Occipital lobe (tissue), 2 donors: ENCODE results near the gene HDAC4. TPM values are rescaled to one million over a fixed set of nuclear protein-coding genes. Genes with fewer than 3 reads are reported as not detected.

Source experiments
- DNase-seq: peaks from one replicate; lab custom pipeline; 2025; lab: John Stamatoyannopoulos, UW
- total RNA-seq: library from RNA; depleted of rRNA; stranded (reverse); fragments of >200 nt; gene quantifications from one replicate; pipeline ENCODE4 v1.2.3, GENCODE V29; 2014

HDAC4 gene
- total RNA-seq, 1 donor from 2014 or later = 30.9 TPM

DNA sequence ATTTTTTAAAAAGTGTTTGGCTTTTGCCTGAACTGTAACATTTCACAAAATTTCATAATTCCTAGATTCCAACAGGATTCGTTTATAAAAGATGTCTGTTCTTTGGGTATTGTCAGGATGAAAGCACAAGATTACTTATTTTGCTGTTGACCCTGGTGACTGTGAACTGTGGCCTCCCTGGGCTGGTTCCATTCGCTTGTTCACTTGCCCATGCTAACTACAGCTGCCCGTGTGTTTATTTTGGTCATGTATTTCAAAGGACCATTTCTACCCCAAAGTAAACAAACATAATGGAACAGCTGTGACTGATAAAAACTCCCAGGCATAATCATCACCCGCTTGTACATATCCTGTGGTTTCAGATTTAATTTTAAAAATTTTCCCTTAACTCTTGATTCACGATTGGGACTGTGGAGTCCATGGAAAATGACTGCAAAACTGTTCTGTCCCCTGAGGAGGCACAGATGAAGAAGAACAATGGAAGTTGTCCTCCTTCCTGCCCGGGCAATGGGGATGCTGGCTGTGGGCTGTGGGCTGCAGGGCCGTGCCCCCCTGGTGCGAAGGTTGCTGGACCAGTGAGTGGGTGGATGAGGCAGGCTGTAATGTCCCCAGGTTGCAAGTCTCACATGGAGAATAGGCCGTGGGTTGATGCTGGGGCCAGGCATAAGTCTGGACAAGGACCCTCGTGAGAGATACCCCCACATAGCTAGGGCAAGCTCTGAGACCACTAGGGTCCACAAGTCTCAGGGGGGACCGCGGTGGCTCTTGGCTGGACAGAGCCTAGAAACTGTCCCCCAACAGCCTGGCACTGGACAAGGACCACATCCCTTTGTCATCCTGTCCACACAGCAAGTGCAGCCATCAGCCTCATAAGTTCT is 28.9 kb upstream of the HDAC4 start:
- no peak for DNase-seq

DNA sequence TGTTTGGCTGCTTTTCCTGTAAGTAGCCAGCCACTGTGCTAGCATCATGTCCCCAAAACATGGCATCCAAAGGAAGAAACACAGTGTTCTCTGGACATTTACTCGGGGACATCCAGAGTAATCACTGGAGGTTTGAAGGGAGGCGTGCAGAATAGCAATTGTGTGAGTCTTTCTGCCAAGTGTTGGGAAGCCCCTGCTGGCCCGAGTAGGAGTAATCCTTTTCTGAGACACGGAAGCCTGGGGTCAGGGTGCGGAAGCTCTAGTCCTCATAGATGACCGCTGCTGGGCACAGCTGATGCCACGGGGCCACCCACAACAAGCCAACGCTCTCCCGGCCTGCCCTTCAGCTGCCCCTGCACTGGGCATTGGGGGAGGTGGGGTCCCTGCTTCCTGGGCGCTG is 24.8 kb upstream of the HDAC4 start:
- no peak for DNase-seq

DNA sequence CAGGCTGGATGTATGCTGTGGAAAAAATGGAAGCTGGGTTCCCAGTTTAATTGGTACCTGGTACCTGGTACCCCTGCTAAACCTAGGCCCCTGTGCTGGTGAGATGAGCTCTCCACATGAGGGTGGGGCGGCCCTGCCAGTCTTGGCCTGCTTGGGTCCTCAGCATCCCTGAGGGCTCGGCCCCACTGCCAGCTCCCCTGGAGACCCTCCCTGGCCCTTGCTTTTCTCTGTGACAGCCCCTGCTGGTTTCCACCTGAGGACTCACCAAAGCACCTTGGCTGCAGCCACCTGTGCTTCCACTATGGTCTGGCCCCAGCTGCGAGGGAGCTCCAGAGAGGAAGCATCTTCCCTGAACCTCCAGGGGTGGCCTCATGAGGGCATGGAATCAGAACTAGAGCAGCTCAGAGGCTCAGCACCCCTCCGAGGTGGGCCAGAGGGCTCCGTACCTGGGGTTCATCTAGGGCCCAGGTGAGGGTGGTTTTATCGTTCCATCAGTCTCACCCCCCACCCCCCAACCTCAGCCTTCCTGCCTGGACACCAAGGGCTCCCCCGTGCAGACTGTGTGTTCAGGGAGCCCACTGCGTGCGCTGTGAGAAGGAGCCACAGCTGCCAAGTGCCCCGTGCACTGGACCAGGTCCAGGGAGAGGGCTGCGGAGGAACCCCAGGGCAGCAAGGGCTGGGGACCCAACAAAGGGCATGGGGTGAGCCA is 23.7 kb upstream of the HDAC4 start:
- no peak for DNase-seq

DNA sequence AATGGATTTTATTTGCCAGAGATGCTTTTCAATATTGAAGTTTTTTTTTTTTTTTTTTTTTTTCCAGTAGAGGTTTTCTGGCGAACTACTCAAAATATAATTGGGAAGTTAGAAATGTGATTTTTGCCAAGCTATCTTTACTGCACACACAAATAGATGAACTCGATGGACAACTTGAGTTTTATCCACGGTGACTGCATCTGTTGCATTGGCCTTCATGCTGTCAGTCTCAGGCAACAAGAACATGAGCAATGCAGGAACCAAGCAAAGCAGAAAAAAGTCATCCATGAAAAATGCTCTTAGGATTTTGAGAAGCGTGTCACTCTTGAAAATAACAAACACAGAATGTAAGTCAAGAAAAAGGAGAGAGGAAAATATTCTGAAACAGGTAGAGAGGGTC is 22.7 kb upstream of the HDAC4 start:
- no peak for DNase-seq

DNA sequence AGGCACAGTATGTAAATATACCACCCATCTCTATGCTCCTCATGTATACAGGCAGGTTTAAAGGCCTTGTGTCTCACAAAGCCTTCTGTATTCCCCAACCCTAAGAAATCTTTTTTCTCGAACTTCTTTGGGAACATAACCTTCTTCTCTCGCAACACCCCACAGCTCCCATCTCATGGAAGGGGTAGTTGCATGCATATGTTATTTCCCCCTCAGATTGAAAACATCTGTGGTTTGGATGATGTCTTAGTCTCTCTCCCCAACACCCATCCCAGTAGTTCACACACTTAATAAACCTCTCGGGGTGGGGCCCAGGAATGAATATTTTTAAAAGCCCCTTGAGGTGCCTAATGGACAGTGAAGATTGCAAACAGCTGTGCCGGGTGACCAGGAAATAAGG is 21.0 kb upstream of the HDAC4 start:
- no peak for DNase-seq

DNA sequence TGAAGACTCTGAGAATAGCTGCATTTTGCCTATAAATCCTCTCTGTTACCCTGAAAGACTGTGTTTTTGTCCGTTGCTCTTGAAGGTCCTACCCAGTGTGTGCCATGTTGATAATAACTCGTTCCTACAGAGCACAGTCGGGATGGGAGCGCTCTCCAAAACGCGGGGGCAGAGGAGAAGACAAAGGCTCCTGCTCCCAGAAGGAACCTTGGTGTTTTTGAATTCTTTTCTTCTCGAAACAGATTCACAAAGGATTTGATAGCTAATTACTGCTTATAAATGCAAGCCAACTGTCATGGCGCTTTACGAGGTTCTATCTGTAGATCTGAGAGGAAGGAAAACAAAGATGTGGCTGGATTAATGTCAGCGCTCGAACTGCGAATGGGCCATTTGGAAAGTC is 19.3 kb upstream of the HDAC4 start:
- DNase-seq = no peak

DNA sequence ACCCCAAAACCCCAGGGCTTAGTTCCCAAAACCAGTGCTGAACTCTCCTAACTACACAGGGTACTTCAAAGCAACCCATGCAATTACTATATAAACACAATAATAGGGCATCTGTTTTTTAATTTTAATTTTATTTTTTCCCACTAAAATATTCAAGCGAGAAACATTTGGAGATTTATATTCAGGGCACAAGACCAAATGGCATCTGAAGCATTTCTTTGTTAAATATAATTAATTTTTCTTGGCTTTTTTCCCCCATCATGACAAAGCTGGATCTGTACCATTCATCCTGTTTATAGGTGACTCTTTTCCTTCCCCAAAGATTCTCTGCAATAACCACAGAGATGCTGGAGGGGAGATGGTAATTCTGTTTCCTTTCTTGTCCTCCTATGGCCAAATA is 18.1 kb upstream of the HDAC4 start:
- no peak for DNase-seq

DNA sequence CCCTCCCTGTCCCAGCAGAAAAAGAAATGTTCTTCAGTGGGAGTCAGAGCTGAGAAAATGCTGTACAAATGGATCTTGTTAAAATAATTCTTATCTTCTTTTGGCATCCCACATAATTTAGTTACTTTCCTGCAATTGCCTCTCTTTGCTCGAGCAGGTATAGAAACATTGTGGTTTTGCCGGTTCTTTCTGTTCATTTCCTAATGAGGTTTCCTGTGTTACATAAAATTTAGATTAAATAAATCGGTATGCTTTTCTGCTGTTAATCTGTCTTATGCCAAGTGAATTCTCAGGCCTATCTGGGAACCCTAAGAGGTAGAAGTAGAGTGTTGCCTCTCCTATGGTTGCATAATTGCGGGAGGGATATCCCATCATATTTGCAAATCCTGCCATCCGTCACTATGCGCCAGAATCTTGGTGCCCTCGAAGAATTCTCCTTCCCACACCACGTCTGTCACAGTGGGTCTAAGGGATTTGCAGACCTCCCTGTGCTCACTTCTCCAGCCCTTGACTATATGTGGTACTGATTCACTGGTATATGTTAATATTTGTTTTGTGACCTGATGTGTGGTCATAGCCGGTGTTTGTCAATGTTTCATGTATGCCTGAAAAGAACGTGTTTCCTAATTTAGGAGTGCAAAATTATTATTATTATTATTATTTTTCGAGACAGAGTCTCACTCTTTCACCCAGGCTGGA is 12.2 kb upstream of the HDAC4 start:
- DNase-seq = no peak

DNA sequence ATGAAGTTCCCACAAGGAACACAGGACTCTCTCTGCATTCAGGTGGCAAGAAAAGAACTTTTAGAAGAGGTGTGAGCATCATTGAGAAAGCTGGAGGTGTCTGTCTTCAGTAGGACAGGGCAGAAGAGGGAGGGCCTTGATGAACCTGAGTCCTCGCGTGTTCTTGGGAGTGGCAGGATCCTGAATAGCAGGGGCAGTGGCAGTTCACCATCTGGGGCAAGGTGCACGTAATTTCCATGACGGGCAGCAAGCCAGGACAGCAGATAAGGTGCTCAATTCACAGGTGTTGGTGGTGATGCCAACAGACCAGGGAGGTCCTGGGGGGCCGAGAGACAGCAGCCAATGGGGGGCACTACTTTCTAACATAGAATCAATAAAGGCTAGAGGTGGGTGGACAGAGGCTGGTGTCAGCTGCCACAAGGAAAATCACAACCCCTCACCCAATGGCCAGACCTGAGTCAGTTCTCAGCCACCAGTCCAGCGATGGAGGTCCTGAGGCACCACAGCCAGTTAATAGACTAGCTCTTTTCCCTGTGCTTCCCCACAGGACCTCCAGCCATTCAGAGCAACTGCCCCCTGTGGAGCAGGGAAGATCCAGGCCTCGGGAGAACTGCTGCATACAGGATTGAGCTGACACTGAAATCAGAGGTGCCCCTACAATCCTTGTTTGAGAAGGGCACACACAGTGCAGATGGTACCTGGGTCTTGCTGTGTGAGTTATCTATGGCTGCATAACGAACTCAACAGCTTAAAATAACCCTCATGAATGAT is 10.9 kb upstream of the HDAC4 start:
- no peak for DNase-seq

DNA sequence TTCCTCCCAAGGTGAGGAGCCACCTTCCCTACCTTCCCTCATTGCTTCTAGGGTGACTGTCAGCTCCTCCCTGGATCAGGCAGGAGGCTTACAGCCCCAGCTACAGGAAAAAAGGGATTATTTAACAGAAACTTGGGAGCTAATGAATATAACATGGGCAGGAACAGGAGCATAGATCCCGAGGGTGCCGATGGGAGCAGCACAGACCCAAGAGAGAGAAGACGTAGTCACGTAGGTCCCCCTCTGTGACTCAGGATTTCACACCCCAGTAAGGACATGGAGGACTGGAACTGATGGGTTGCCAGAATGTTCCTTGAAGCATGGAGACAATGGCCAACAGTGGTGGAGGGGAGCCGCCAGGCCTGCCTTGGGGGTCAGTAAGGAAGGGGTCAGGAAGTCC is 10.3 kb upstream of the HDAC4 start:
- DNase-seq = no peak

DNA sequence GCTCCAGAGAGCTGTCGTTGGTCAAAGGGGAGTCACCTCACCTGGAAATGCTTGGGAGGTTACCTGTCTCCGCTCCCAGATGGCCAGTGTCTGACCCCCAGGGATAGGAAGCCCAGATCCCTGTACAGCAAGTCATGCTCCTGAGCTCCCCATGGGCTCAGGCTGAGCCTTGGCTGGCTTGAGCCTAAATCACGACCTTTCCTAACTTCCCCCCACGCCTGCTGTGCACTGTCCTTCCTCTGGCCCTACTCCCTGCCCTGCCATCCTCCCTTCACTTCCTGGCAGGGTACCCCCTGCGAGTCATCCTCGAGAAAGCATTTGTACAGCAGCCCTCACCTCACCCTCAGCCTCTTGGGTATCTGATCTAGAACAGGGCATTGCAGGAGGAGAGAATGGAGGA is 9.2 kb upstream of the HDAC4 start:
- no peak for DNase-seq

DNA sequence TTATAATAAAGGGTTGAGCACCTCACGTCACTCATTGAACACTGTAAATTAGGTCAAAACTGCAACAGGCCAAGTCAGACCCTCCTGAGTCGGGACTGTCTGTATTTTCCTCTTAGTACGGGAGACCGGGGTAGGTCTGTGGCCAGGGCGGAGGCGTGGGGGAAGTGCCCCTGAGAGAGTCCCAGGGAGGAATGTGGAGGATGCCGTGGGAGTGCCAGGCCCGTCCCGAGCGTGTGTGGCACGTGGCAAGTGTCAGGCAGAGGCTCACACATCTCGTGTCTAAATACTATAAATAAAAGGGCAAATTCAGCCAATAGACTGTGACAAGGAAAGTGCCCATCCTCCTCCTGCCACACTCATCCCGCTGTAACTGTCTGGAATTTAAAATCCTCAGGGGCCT is 6.3 kb upstream of the HDAC4 start:
- DNase-seq = no peak

DNA sequence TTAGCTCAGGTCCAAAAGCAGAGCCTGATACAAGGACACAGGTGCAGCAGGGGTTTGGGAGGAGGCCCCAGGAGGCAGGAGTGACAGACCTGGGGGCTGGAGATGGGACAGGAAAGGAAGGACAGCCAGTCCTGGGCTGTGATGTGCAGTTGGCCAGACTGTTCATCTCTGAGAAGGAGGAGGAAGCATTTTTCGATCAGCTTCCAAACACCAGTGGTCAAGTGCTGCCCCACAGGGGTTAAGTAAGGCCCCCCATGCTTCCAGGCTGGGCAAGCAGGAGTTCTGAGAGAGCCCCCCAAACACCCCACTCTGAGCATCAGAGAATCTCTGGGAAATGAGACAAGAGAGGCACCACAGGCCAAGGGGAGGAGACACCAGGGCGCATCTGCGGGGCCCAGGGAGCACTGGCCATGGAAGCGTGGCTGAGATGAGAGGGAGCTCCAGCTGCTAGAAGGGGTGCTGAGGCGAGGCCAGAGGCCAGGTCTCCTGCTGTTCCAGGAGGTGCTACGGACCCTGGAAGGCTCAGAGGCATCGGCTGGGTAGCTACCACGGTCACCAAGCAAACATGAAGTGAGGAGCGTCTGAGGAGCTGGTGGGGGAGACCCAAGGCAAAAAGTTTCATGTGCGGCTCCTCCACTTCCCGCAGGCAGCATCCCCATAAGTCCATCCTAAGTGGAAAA is 5.6 kb upstream of the HDAC4 start:
- DNase-seq = no peak

DNA sequence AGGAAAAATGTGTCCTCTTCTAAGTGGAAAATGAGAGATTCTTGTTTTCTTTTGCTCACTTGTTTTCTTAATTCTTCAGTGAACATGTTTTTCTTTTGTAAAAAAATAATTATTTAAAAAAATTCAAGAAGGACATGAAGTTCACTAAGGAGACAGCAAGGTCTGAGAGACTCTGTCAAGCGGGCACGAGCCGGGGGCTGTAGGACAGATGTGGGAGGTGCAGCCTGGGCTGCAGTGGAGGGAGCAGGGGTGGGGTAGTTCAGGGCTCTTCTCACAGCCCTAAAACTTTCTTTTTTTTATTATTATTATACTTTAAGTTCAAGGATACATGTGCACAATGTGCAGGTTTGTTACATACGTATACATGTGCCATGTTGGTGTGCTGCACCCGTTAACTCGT is 4.3 kb upstream of the HDAC4 start:
- DNase-seq = no peak

DNA sequence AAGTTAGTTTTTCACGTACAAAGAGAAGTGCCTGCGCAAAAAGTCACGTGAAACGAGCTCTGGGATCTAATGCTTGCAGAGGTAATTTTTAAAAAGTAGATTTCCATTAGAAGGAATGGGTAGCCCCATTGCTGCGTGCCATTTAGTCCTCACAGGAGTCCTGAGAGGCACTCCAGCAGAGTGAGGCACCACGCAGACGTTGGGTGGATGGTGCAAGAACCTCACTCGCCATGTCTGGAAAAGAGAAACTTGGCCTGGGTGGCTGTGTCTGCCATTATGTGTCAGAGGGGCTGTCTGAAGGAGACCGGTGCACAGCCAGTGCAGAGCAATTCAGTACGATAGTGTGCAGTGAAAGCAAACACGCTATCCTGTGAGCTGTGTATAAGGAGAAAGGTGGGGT is 1.8 kb upstream of the HDAC4 start:
- DNase-seq = no peak

DNA sequence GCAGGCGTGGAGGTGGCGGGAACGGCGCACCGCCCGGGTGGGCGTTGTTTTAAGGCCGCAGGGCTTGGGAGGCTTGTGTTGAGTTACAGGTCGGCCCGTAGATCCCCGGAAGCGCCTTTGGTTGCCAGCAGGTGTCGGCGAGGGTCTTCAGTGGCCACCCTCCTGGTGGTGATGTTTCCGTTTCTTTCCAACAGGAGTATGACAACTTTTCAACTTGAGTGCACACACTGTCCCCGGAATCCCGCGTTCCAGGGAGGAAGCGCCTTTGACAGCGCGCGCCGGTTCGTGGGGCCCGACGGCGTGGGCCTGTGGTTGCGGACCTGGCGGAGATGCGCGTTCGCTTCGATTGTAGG is 1.0 kb upstream of the HDAC4 start:
- no peak for DNase-seq

DNA sequence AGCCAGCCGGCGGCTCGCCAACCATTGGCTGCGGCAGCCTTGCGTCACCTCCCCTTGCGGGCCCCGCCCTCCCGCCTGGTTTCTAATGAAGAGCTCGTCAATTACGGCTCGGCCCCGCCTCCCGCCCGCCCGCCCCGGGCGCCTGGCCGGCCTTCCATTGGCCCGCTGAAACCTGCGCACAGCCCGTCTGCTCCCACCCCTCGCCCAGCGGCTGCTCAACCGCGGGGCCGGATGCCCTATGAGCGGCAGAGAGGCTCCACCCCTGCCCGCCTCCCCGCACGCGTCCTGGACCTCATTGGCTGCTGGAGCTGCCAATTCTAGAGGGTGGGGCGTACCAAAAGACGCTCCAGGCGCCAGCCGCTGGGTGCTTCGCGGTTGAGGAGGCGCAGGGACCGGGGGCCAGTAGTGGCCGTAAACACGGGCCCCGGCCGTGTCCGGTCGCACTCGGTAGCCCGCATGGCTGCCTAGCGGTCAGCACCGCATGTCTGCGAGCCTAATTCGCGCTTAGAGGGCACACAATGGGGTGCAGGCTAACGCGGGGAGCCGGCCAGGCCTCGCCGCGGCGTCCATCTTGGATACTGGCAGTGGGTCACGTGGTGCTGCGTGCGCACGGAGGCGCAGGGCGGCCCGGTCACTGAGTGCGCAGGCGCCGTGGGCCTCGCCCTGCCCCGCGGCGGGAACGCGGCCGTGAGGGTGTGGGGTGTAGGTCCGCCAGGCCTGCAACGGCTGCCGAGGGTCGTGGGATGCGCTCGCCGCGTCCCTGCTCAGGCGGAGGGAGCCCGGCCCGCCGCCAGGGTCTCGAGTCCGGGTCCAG is 454 bp upstream of the HDAC4 start:
- peak; percentile 100 for DNase-seq

DNA sequence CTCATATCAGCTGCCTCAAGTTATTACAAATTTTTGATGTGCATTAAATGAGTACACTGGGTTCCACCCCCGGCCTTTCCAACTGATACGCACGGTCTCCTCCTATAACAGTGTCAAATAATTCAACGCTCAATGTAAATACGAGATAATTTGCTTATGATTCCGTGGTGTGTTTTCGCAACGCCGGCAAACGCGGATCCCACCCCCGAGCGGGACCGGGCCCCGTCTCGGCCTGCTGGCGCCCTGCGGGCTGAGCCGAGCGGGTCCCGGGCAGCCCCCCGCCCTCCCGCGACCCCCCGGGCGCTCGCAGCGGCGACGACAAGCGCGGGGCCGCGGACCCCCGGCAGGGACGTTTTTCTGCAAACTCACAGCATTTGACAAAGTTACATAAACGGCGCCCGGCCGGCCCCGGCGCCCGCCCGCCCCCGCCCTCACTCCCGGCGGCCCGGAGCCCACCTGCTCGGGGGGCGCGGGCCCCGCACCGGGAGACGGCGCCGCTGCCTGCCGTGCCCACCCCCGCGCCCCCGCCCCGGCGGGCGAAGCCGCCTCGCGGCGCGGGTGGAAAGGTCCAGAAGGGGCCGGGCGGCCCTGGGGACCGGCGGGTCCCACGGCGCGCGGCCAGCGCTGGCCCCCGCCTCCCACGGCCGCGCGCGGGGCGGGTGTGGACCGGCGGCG is 762 bp downstream of the HDAC4 start:
- no peak for DNase-seq

DNA sequence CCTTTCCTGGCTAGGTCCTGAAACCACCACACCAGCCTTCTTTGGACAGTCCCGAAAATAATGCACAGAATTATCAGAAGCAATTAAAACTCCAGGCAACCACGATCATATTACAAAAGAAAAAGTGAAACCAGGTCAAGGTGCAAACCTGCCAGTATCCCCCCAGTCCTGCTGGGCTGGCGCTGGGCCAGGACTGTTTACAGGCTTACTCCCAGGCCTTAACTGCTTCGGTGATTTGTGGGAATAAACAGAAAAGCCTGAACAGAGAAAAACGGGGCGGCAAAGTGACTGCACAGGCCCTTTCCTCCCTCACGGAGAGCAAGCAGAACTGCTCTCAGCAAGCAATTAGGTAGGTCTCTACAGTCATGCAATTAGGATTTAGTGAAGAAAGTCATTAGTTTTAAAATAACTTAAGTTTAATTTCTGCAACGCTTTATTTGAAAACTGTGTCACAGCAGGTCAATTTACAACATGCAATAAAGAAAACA is 1.3 kb downstream of the HDAC4 start:
- no peak for DNase-seq

DNA sequence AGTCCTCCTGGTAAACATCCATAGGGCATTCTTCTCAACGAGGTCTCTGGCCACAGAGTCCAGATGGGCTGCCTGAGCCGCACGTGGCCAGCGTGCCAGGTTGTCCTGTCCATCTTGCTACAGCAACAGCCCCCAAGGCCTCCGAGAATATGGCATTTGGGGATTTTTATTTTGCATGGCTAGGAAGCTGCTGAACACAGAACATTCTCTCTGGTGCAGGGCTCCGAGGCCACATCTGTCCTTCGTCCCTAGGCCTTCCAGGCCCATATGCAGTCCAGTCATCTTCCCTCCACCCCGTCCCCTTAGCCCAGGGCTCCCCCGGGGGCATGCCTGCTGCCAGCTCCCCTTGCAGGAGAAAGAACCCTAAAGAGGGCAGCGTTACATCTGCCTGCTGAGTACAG is 2.3 kb downstream of the HDAC4 start:
- DNase-seq = no peak
